Spleen (tissue), 11 donors: ENCODE measurements around the gene NEK10. TPM values are rescaled to one million over a fixed set of nuclear protein-coding genes. Genes with fewer than 3 reads are reported as not detected.

Source experiments
- DNase-seq: peaks from one replicate; pipeline ENCODE4 v3.0.0-alpha.2; 2020
- H3K27ac ChIP-seq, 8 donors: fragments of 200-600 bp; sonication (generic) in 7 of 8; 1 replicate in 4 of 8; 2 replicates in 4 of 8; pipeline versions ENCODE4 v1.5.0 to v1.8.0; 2016 to 2021; ENCODE audit warnings: inconsistent platforms in 4 of 8, mild to moderate bottlenecking in 4 of 8, moderate library complexity in 1 of 8
- H3K27me3 ChIP-seq, 7 donors: fragments of 200-600 bp; sonication (generic) in 6 of 7; replicated peaks in 1 of 7; 1 replicate in 4 of 7; 2 replicates in 3 of 7; pipeline versions ENCODE4 v1.5.0 to v1.8.0; 2016 to 2021; ENCODE audit warnings: inconsistent platforms in 3 of 7, mild to moderate bottlenecking in 1 of 7
- H3K36me3 ChIP-seq, 6 donors: fragments of 200-600 bp; sonication (generic) in 5 of 6; 1 replicate in 4 of 6; 2 replicates in 2 of 6; pipeline versions ENCODE4 v1.5.0 to v1.8.0; 2016 to 2021; ENCODE audit warnings: inconsistent platforms in 2 of 6
- H3K4me1 ChIP-seq, 6 donors: fragments of 200-600 bp; sonication (generic) in 5 of 6; 1 replicate in 3 of 6; 2 replicates in 3 of 6; pipeline versions ENCODE4 v1.5.0 to v1.8.0; 2016 to 2021; ENCODE audit warnings: inconsistent platforms in 3 of 6
- H3K4me3 ChIP-seq, 8 donors: fragments of 200-600 bp; sonication (generic) in 7 of 8; 1 replicate in 4 of 8; 2 replicates in 4 of 8; pipeline versions ENCODE4 v1.5.0 to v1.8.0; 2016 to 2021; ENCODE audit warnings: inconsistent platforms in 4 of 8, mild to moderate bottlenecking in 4 of 8, moderate library complexity in 2 of 8
- H3K9me3 ChIP-seq, 8 donors: fragments of 200-600 bp; sonication (generic) in 7 of 8; 1 replicate in 4 of 8; 2 replicates in 4 of 8; pipeline versions ENCODE4 v1.5.0 to v1.8.0; 2016 to 2021; ENCODE audit warnings: inconsistent platforms in 4 of 8
- CTCF ChIP-seq, 11 experiments: fragments of 200-600 bp in 7 of 11; fragments of 450-650 bp in 4 of 11; sonication (generic) in 4 of 11; IDR thresholded peaks in 8 of 11; conservative IDR thresholded peaks in 3 of 11; 1 replicate in 7 of 11; 2 replicates in 4 of 11; pipeline versions ENCODE4 v1.4.0 to v1.8.0; 2016 to 2021; ENCODE audit warnings: antibody characterized with exemption in 11 of 11, inconsistent platforms in 4 of 11, mild to moderate bottlenecking in 1 of 11
- POLR2A ChIP-seq, 3 donors: fragments of 450-650 bp; IDR thresholded peaks; one replicate each; pipeline ENCODE4 v1.5.1; 2017; ENCODE audit warnings: antibody characterized with exemption in 3 of 3, mild to moderate bottlenecking in 1 of 3
- POLR2AphosphoS5 ChIP-seq, 3 donors: sonication (generic); formaldehyde crosslinking; IDR thresholded peaks; one replicate each; pipeline ENCODE4 v1.5.1; 2017; ENCODE audit warnings: antibody characterized with exemption in 3 of 3
- WGBS, 5 donors: extraction: QIAGEN DNeasy Blood & Tissue Kit in 3 of 5; methylation state at CpG; one replicate each; pipeline versions ENCODE4 v1.1.5 to v1.1.7; 2013 to 2018; 5-methylcytosine and 5-hydroxymethylcytosine counted together
- intact Hi-C: fragments of 100-400 bp; cut with DNase I; formaldehyde crosslinking; loops from one replicate; pipeline ENCODE4 v1.15.0; 2023; ENCODE audit warnings: low total_unique reads
- polyA plus RNA-seq, 3 donors: library from polyadenylated mRNA; stranded (reverse); fragments of 200-250 nt; gene quantifications; one replicate each; pipeline ENCODE4 v1.2.1, GENCODE V29; 2013
- total RNA-seq, 7 donors: library from RNA; depleted of rRNA in 3 of 7; stranded (reverse); fragments of >200 nt in 3 of 7; fragmentation: NEBNext Ultra II Directional in 4 of 7; extraction: Animal tissue kit (Norgen Biotek cat#: 25700) in 4 of 7; gene quantifications; one replicate each; pipeline versions ENCODE4 v1.1.0 to v1.2.1, GENCODE V29; 2016 to 2021
- donor health status: healthy with polysubstance abuse.
- donor health status: DM: no; HTN: no; CAD: no; lungs with moderate emphysema.
- donor health status: DM: no; HTN: no; CAD: no.
- donor health status: Bipolar disorder and iron deficiency.
- donor health status: healthy.
- donor health status: DM: no; HTN: no; CAD: no.
- donor health status: DM: yes; HTN: yes; CAD: no.

Gene NEK10
- total and polyA plus RNA-seq, 10 donors = 0.29 to 4.1 (median 1.7) TPM

DNA sequence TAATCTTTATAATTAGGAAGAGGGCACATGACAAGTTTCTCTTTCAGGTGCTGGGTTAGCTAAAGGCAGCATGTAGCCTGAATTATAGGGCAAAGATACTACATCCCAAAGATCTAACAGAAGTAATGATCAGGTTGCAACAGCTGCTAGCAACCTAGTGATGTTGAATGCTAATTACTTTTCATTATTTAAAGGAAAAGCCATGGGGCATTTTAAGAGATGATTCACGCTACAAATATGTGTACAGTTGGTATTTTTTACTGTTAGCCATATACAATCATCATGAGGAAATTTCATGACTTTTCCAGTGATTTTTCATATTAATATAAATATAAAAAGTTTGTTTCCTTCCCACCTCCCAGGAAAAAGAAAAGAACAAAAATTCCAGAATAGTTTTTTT lies 43.0 kb downstream of the NEK10 start:
- Histone ChIP-seq H3K27me3 (no peaks in the 10 kb centered on the region), H3K27ac (no peak overlapping the region), H3K4me1 (no peaks in the 10 kb centered on the region), H3K9me3 (peaks cover 0 to 13% (median 8%) of the 10 kb centered on the region in 8 donors), H3K36me3 (no peaks in the 10 kb centered on the region), H3K4me3 (no peak overlapping the region)
- no peak for DNase-seq
- 85 to 98% (median 96%) methylated on average over 1 of the region's 1 CpG for WGBS, 5 donors
- no peak for TF ChIP-seq POLR2AphosphoS5 (IDR thresholded peaks at IDR 0.05)
- no peak for TF ChIP-seq POLR2A (IDR thresholded peaks at IDR 0.05)
- TF ChIP-seq CTCF (IDR thresholded peaks at IDR 0.05 in 8 of 11, conservative IDR thresholded peaks at IDR 0.05 in 3 of 11) = no peak
- intact Hi-C loops = no loop called here

- H3K4me1 ChIP-seq = no peaks in the 10 kb centered on the region
- TF ChIP-seq POLR2A (IDR thresholded peaks at IDR 0.05) = no peak
- no peak for TF ChIP-seq CTCF (IDR thresholded peaks at IDR 0.05 in 8 of 11, conservative IDR thresholded peaks at IDR 0.05 in 3 of 11)
- no peak for TF ChIP-seq POLR2AphosphoS5 (IDR thresholded peaks at IDR 0.05)
- H3K27me3 ChIP-seq = no peaks in the 10 kb centered on the region
- H3K9me3 ChIP-seq = peaks cover 0 to 13% (median 8%) of the 10 kb centered on the region in 8 donors
- intact Hi-C loops = no loop called here
- H3K4me3 ChIP-seq = no peak overlapping the region
- WGBS, 5 donors = 63 to 92% (median 78%) methylated on average over 1 of the region's 1 CpG
- H3K27ac ChIP-seq = no peak overlapping the region
- no peaks in the 10 kb centered on the region for H3K36me3 ChIP-seq
- no peak for DNase-seq
These were observed 43.8 kb downstream of the NEK10 start for GRCh38 chr3:27325419-27325818.

GRCh38 chr3:27324686-27325085 lies 44.5 kb downstream of the NEK10 start:
- Histone ChIP-seq H3K4me3 (no peak overlapping the region), H3K36me3 (no peaks in the 10 kb centered on the region), H3K9me3 (peaks cover 0 to 13% (median 8%) of the 10 kb centered on the region in 8 donors), H3K4me1 (no peaks in the 10 kb centered on the region), H3K27me3 (no peaks in the 10 kb centered on the region), H3K27ac (no peak overlapping the region)
- DNase-seq = no peak
- intact Hi-C loops = no loop called here
- 76 to 95% (median 81%) methylated on average over 2 of the region's 2 CpGs for WGBS, 5 donors
- TF ChIP-seq POLR2A (IDR thresholded peaks at IDR 0.05) (no peak), CTCF (IDR thresholded peaks at IDR 0.05 in 8 of 11, conservative IDR thresholded peaks at IDR 0.05 in 3 of 11) (no peak), POLR2AphosphoS5 (IDR thresholded peaks at IDR 0.05) (no peak)

DNA sequence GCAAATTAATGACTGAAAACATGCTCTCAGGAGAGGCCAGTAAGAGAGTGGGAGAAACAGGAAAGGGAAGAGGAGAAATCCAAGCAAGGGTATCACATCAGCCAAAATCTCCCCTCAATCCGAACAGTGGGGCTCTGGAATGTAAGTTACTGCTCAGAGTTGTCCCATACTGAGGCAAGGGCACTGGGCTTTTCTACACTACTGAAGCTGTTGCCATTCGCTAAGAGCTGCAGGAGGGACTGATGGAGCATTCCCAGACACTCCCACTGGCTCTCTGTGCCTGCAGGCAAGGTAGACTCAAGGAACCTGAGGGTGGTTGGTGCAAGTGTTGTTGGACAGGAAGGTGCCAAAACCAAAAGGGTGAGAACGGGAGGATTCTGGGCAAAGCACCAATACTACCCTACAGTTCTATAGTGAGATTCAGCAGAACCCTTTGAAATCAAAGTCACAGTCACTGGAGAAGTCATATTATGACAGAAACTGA lies 46.1 kb downstream of the NEK10 start:
- Histone ChIP-seq H3K4me1 (no peaks in the 10 kb centered on the region), H3K27me3 (no peaks in the 10 kb centered on the region), H3K36me3 (no peaks in the 10 kb centered on the region), H3K27ac (no peak overlapping the region), H3K4me3 (no peak overlapping the region), H3K9me3 (no peaks in the 10 kb centered on the region)
- intact Hi-C loops = no loop called here
- WGBS, 5 donors = 70 to 88% (median 83%) methylated on average over 3 of the region's 3 CpGs
- TF ChIP-seq CTCF (IDR thresholded peaks at IDR 0.05 in 8 of 11, conservative IDR thresholded peaks at IDR 0.05 in 3 of 11) (no peak), POLR2A (IDR thresholded peaks at IDR 0.05) (no peak), POLR2AphosphoS5 (IDR thresholded peaks at IDR 0.05) (no peak)
- no peak for DNase-seq
